DMS 273 treated with DMSO at 0.1 percent for 48 hours (cell line): ENCODE data around the gene KRT38.

Experiments used
- DNase-seq: peaks from one replicate; lab custom pipeline; 2025; lab: John Stamatoyannopoulos, UW

The KRT38 gene

GRCh38 chr17:41440531-41441033, at the start of gene KRT38:
Gene KRT38 (minus strand): TSS chr17:41440983. CDS start chr17:41440921, 62 bp downstream.
- no peak for DNase-seq

GRCh38 chr17:41489531-41489930, 48.7 kb upstream of the KRT38 start, which contains the start of gene KRT36:
Gene KRT36 (minus strand): TSS chr17:41489910. CDS start chr17:41489864, 46 bp downstream.
- DNase-seq = no peak

DNA sequence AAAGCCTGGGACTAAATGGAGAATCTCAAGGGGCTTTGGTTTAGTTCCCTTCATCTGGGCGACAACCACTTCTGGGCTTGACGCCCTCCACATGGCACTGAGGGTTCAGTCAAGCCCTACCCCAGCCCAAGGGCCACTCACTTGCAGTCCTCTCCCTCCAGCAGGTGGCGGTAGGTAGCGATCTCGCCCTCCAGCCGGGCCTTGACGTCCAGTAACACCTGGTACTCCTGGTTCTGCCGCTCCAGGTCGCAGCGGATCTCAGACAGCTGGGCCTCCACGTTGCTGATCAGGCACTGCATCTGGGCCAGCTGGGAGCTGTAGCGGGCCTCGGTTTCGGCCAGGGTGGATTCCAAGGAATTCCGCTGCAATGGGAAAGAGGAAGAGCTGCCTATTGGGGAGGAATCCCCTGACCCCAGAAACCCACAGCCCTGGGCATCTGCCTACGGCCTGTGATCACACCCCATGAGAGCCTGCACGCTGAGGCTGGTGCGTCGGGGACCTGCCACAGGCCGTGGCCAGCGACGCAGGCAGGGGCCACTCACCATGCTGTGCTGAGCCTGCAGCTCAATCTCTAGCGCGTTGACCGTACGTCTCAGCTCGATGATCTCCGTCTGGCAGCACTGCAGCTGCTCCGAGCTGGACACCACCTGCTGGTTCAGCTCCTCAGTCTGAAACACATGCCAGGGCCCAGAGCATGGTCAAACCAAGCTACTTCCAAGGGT, 46.2 kb upstream of the KRT38 start:
- no peak for DNase-seq

GRCh38 chr17:41486316-41486715, 45.5 kb upstream of the KRT38 start:
- no peak for DNase-seq

DNA sequence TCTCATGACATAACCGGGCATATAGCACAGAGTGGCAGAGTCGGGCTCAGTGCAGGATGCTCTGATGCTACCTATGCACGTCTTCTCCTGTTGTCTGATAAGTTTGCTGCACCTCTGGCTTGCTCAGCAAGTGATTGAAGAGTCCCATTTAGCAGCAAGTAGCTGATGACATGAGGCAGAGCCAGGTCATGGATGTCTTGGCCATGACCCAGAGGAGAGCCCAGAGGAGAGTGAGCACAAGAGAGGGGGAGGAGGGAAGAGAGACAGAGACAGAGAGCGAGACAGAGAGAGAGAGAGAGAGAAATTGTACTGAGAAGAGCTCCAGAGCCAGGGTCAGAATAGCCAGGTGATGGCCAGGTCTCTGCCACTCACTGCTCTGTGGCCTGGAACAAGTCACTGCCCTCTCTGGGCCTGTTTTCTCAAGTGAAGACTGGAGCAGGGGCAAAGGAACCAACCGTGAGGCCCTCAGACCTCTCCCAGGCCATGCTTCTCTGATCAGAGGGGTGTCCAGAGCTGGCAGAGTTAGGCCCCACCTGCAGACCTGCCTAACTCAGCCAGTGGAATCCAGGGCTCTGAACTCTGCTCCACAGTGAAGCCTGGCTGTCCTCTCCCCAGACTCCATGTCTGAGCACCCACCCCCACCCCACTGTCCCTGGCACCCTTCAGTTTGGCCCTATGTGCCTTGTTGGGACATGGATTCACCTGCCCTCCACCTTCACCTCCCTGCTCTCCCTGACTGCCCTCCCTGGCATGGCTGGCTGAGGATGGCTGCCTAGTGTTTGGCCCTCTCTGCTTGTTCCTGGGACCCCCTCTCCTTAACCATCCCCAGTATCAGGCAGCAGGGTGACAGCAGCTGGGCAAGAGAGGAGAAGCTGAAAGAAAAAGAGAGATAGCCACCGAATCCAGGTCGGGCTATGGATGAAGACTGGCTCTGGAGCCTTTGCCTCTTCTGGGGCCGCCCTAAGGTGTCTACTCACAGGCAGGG, 44.4 kb upstream of the KRT38 start:
- no peak for DNase-seq

DNA sequence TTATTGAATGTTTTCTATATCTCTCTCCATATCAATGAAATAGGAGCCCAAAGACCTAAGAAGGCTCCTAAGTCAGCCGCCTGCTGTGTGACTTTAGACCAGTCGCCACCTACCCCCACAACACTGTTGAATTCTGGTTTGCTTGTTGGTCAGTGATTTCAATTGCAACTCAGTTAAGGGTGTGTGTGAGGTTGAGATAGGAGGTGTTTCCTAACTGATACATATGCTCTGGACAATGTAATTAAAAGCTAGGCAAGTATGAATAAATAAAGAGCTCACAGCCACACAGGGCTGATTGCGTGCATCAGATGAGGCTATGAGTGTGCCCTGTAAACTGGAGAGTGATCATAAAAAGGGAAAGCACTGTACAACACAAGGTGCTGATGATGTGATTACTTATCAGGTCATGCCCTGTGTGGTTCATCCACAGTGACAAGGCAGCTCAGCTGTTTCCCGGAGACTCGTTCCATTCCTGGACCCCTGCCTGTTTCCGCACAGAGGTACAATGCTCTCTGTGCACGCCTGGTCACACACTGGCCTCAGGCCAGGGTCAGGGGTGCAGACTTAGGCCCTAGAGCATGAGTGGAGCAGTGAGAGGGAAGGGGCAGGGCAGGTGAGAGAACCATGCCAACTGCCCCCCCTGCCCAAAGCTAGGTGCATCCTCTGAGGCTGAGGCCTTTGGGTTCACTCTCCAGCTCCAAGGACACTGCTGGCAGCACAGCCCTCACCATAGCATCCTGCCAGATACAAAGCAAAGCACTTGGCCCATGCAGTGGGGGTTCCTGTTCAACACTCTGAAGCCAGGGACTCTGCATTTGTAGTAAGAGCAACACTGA, 43.4 kb upstream of the KRT38 start:
- no peak for DNase-seq

- DNase-seq = no peak
Observed at GRCh38 chr17:41483531-41483930, 42.7 kb upstream of the KRT38 start.

- no peak for DNase-seq
Observed at GRCh38 chr17:41481036-41481435, 40.3 kb upstream of the KRT38 start, which contains the start of gene KRT35. Gene KRT35 (minus strand): TSS chr17:41481151. CDS start chr17:41481097, 54 bp downstream.

DNA sequence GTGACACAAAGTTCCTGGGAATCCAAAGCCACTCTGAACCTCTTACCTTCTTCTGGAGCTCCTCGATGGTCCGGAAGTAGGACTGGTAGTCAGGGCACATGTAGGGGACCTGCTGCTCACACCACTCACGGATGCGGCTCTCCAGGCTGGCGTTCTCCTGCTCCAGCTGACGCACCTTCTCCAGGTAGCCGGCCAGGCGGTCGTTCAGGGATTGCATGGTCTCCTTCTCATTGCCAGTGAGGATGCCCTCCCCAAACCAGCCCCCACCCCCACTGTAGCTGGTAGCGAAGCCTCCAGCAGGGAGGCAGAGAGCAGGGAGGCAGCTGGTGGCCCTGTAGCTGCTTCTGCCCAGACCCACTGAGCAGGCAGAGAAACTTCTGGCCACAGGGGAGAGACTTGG, 39.8 kb upstream of the KRT38 start:
- DNase-seq = no peak

- DNase-seq = no peak
Observed at GRCh38 chr17:41480136-41480535, 39.4 kb upstream of the KRT38 start.

GRCh38 chr17:41478237-41478636, 37.5 kb upstream of the KRT38 start:
- no peak for DNase-seq

DNA sequence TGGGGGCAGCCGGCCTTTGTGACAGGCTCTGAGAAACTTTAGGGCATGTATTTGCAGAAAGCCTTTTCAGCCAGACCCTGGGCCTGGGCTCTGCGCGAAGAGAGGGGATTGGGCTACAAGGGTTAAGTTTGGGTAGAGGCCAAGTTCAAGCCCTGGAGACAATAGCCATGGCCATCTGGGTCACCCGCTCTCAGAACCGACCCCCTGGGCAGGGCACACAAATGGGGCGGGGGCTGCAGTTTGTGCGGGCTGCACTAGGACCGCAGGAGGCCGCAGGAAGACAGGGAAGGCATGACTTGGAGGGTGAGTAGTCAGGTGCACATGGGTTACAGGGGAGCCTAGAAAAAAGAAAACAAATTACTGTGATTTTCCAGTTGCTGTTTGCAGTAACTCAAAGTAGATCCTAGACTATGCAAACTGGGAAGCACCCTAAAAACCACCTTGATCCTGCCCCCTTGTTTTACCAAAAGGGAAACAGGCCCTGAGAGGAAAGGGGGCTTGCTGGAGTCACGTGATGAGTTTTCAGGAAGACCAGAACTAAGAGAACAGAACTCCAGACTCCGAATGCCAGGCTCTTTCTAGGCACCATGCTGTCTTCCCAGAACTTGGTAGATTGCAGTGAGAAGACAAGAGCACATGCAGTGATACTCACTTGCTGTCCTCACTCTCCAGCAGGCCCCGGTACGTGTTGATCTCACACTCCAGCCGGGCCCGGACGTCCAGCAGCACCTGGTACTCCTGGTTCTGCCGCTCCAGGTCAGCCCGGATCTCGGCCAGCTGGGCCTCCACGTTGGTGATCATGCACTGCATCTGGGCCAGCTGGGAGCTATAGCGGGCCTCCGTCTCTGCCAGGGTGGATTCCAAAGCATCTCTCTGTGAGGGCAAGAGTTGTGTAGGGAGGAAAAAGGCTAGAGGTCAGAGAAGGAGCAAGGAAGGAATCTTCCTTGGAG, 36.4 kb upstream of the KRT38 start:
- no peak for DNase-seq

DNA sequence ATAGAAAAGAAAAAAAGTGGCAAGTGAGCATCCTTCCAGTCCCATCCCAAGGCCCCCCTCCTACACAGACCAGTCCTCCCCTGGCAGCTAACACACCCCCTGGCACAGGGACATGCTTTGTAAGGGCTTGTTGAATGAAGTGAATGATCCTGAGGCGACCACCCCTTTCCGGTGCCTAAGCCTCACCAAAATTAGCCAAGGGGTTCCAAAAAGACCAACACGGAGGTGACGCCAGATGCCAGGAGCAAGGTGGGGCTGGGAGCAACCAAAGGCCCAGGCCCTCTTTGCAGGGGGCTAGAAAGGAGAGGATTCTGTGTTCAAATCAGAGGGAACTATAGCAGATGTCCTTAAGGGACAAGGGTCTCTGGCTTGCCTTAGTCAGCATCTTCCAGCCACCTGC, 34.6 kb upstream of the KRT38 start:
- DNase-seq = no peak

GRCh38 chr17:41474863-41475262, 34.1 kb upstream of the KRT38 start:
- DNase-seq = no peak

DNA sequence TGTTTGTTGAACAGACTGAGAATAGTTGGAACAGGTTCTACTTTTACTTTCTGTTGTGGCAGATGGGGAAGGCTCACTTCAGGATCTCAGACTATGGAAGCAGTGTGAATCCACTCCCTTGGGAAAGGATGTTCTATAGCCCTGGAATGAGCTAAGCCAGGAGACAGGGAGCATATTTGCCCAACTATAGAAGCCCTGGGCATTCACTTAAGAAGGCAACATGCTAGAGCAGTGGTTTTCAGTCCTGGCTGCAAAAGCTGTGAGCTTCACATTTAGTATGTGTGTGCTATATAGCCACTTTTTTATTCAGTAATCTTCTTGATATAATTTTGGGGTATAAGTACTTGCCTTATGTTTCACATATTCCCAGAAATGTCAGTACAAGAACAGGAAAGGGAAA, 27.6 kb upstream of the KRT38 start:
- no peak for DNase-seq

DNA sequence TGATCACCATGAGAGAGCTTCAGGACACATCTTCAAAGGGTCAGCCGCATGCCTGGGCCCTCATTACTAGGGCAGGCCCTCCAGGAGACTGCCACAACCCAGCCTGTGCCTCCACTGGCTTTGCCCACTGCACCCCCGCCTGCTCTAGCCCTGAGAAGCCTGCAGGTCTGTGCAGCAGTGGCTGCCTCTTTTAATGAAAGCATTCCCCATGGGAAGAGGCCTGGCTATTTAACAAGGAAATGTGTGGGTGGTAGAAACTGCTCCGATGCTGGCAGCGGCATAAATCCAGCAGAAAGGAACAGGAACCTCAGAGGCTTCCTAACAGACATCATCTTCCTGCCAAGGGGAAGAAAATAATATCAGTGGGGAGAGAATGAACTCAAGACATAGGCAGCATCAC, 26.8 kb upstream of the KRT38 start:
- DNase-seq = no peak

DNA sequence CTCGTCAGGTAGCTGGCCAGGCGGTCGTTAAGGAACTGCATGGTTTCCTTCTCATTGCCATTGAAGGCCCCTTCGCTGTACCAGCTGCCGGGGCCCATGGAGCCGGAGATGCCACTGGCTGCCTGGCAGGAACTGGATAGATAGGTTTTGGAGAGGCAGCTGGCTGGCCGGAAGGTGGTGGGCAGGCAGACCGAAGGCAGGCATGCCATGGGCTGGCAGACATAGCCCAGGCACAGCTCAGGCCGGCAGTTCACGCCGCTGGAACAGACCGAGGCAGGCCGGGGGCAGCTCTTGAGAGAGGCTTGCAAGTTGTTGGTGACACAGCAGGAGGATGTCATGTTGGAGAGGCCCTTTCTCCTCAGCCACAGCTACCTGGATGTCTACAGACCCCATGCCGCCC, 26.2 kb upstream of the KRT38 start, which contains the start of gene KRT32:
TSS of gene KRT32 (minus strand) at position 399 of the 400 bp plus-strand sequence. CDS start at position 338, 61 bp downstream.
- no peak for DNase-seq

DNA sequence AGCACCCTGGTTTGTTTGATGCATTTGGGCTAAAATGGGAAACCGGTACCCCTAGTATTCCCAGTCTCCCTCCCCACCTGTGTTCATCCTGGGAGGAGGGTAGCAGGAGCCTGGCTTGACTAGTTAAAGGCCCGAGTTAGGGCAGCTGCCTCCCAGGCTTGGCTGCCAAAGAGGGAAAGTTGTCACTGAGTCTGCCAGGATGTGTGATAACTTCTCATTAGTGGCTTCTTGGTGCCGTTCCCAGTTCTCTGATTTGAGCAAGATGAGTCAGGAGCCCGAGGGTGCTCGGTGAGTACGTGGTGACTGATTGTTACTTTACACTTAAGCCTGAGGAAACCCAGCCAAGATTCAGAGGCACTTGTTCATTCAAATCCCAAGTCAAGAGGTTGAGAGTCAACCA, 23.9 kb upstream of the KRT38 start:
- DNase-seq = peak; percentile 10

DNA sequence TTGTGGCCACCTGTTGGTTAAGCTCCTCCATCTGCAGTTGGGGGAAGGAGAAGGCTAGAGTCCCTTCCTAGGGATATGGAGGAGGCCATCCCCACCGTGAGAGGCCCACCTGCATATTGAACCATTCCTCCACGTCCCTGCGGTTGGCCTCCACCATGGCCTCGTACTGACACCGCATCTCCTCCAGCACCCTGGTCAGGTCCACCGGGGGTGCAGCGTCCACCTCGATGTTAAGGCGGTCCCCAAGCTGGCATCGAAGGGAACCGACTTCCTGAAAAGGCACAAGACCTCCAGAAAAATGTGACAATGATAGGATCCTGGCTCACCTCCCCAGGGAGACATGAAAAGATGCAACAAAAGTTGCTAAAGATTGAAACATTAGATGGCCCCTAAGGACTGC, 23.4 kb upstream of the KRT38 start:
- DNase-seq = no peak

- DNase-seq = no peak
Observed at GRCh38 chr17:41463746-41464145, 23.0 kb upstream of the KRT38 start.
